ENCODE measurements around the gene TLR4. TPM values are rescaled to one million over a fixed set of nuclear protein-coding genes. Genes with fewer than 3 reads are reported as not detected.

The TLR4 gene
- total RNA-seq, 2 experiments from 2014 or later = 4.4 to 10.4 TPM

DNA sequence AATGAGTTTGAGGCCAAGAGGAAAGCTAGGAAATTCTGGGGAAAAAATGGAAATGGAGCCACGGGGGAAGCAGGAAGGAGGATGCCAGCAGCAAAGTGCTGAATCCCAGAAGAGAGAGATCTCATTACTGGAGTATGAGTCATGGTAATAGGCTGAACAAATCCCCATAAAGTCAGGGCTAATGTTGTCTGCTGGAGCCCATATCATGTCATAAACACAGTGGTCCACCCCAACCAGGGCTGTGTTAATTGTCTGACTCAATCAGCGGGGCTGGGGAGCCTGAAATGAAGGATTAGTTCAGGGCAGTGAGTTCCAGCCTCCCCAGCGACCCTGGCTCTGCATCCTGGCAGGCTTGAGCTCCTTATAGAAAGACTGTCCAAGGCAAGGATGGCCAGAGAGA lies 68.8 kb downstream of the TLR4 start:
- no peak for DNase-seq (ENCODE audit: low spot score)
- POLR2A ChIA-PET = no interaction called here
- intact Hi-C loops (cut with micrococcal nuclease; ENCODE audit: unreplicated experiment) = no loop called here
- Histone ChIP-seq H3K4me3 (ENCODE audit: low read depth, low read length, poor library complexity, severe bottlenecking) (no peak overlapping the region), H2AFZ (ENCODE audit: low read length) (no peak overlapping the region), H3K27ac (ENCODE audit: low read depth, low read length, poor library complexity, severe bottlenecking) (no peak overlapping the region), H3K79me2 (ENCODE audit: insufficient read depth, low read depth, low read length) (no peaks in the 10 kb centered on the region), H4K20me1 (ENCODE audit: insufficient read depth, low read length) (no peaks in the 10 kb centered on the region), H3K9me2 (ENCODE audit: insufficient read depth, low read length) (no peaks in the 10 kb centered on the region), H3K9me3 (ENCODE audit: low read length) (no peaks in the 10 kb centered on the region), H3K4me2 (ENCODE audit: low read length) (no peak overlapping the region), H3K36me3 (ENCODE audit: insufficient read depth, low read length) (no peaks in the 10 kb centered on the region), H3K4me1 (ENCODE audit: insufficient read depth, low read length, poor library complexity, severe bottlenecking) (no peaks in the 10 kb centered on the region)
- no peak for TF ChIP-seq EZH2phosphoT487 (IDR thresholded peaks at IDR 0.05; ENCODE audit: borderline replicate concordance, low read depth, low read length)
- no peak for TF ChIP-seq CTCF (conservative IDR thresholded peaks at IDR 0.05; ENCODE audit: low read length)
- BruUV-seq (replicated peaks) = no TSS peak
- CTCF ChIA-PET (ENCODE audit: unreplicated experiment) = no interaction called here

Small RNA genes lying within 50 kb of the gene (small RNA-seq; reads per million reads assigned to genes)
- gene RNU6-1082P = not detected
